ENCODE results near the gene SLC2A1. TPM values are rescaled to one million over a fixed set of nuclear protein-coding genes. Genes with fewer than 3 reads are reported as not detected.

Gene SLC2A1
- total RNA-seq, 6 experiments from 2014 or later, result 89.7 to 174 (median 105) TPM

GRCh38 chr1:42957229-42957879, 1.3 kb downstream of the SLC2A1 start:
- peaks cover 25% of the 10 kb centered on the region for H3K36me3 Mint-ChIP-seq (ENCODE audit: low read depth)
- no peak for DNase-seq

DNA sequence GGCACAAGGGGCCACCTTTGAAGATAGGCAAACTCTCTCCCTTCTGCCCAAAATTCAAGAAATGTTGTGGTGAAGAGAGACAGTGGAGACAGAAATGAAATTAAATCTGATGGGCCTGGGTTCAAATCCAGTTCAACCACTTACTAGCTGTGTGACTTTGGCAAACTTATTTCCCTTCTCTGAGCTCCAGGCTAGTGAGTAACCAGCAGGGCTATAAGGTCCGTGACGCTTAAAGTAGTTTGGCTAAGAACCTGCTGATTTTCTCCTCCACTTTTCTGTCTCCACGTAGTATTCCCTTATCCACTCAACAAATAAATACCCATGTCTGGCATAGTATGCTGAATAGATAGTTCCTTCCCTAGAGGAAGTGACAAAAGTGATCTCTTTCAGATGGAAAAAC, 1.9 kb downstream of the SLC2A1 start:
- Mint-ChIP-seq H3K36me3 (ENCODE audit: low read depth) (peaks cover 27% of the 10 kb centered on the region), H3K27me3 (ENCODE audit: insufficient read depth) (peaks cover 4% of the 10 kb centered on the region), H3K4me3 (peak overlapping the region; percentile 99), H3K4me1 (ENCODE audit: low read depth) (peaks cover 70% of the 10 kb centered on the region), H3K9me3 (no peaks in the 10 kb centered on the region), H3K27ac (peak overlapping the region; percentile 90)
- TF ChIP-seq CTCF (IDR thresholded peaks at IDR 0.05), result no peak
- no peak for DNase-seq

More at GRCh38 chr1:42957229-42957879, 1.3 kb downstream of the SLC2A1 start:
- peaks cover 6% of the 10 kb centered on the region for H3K27me3 Mint-ChIP-seq (ENCODE audit: insufficient read depth)
- H3K4me1 Mint-ChIP-seq (ENCODE audit: low read depth), result peaks cover 70% of the 10 kb centered on the region
- no peak for TF ChIP-seq CTCF (IDR thresholded peaks at IDR 0.05)
- H3K4me3 Mint-ChIP-seq, result peak overlapping the region; percentile 99
- no peaks in the 10 kb centered on the region for H3K9me3 Mint-ChIP-seq
- H3K27ac Mint-ChIP-seq, result peak overlapping the region; percentile 90

DNA sequence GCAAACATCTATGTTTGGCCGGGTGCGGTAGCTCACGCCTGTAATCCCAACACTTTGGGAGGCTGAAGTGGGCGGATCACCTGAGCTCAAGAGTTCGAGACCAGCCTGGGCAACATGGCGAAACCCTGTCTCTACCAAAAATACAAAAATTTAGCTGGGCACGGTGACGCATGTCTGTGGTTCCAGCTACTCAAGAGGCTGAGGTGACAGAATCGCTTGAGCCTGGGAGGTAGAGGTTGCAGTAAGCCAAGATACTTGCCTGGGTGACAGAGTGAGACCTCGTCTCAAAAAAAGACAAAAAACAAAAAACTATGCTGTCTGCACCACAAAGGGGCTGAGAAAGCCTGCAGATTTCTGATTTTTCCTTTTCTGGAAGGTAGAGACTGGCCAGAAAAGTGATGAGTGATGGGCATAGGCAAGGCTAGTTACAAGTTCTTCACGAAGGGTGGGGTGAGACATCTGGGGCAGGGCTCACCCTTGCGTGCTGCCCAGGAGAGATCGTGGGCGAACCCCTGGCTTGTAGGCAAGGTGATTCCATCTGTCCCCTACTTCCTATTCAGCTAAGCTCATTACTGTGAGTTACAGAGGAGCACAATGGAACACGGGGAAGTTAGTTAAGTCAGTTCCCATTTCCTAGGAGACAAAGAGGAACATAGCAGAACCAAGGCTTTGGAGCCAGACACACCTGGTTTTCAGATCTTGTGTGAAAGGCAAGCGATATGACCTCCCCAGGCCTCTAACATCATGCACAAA, 3.2 kb downstream of the SLC2A1 start:
- no peak for TF ChIP-seq CTCF (IDR thresholded peaks at IDR 0.05)
- H3K36me3 Mint-ChIP-seq (ENCODE audit: low read depth), result peaks cover 39% of the 10 kb centered on the region
- peaks cover 70% of the 10 kb centered on the region for H3K4me1 Mint-ChIP-seq (ENCODE audit: low read depth)
- no peaks in the 10 kb centered on the region for H3K9me3 Mint-ChIP-seq
- peak overlapping the region; percentile 10; the same call in 1 of the 2 replicates for H3K27ac Mint-ChIP-seq
- no peak for DNase-seq
- H3K27me3 Mint-ChIP-seq (ENCODE audit: insufficient read depth), result peaks cover 2% of the 10 kb centered on the region
- H3K4me3 Mint-ChIP-seq, result peak overlapping the region; percentile 62

GRCh38 chr1:42953182-42954180, 5.2 kb downstream of the SLC2A1 start:
- peaks cover 80% of the 10 kb centered on the region for H3K4me1 Mint-ChIP-seq (ENCODE audit: low read depth)
- H3K4me3 Mint-ChIP-seq, result no peak overlapping the region

More at GRCh38 chr1:42953182-42954180, 5.2 kb downstream of the SLC2A1 start:
- DNase-seq, result no peak
- no peaks in the 10 kb centered on the region; the same call in 1 of the 2 replicates for H3K27me3 Mint-ChIP-seq (ENCODE audit: insufficient read depth)
- H3K27ac Mint-ChIP-seq, result peak overlapping the region; percentile 75
- TF ChIP-seq CTCF (IDR thresholded peaks at IDR 0.05), result no peak
- H3K36me3 Mint-ChIP-seq (ENCODE audit: low read depth), result peaks cover 42% of the 10 kb centered on the region
- H3K9me3 Mint-ChIP-seq, result no peaks in the 10 kb centered on the region

All from HFFc6 (cell line).